ENCODE measurements around the gene NKAP. TPM values are rescaled to one million over a fixed set of nuclear protein-coding genes. Genes with fewer than 3 reads are reported as not detected.
"Not testable (repeated sequence)": the region's sequence is repeated elsewhere in the genome, so short reads cannot be mapped to it uniquely, and the experiment has no call there.

NKAP gene
- total RNA-seq, 1 donor from 2014 or later: 9.3 TPM

- Mint-ChIP-seq H3K36me3 (no peaks in the 10 kb centered on the region), H3K27ac (no peak overlapping the region), H3K4me1 (peaks cover 14% of the 10 kb centered on the region), H3K4me3 (no peak overlapping the region), H3K9me3 (peaks cover 20% of the 10 kb centered on the region), H3K27me3 (ENCODE audit: low read depth) (peaks cover 12% of the 10 kb centered on the region)
- DNase-seq (ENCODE audit: low spot score in 2 of 2, unreplicated experiment in 2 of 2): no peak
- TF ChIP-seq CTCF (IDR thresholded peaks at IDR 0.05; ENCODE audit: unreplicated experiment): no peak
Measured at GRCh38 chrX:119984652-119985051, 41.1 kb upstream of the NKAP start.

GRCh38 chrX:119983494-119983893, 39.9 kb upstream of the NKAP start:
- no peak for DNase-seq (ENCODE audit: low spot score in 2 of 2, unreplicated experiment in 2 of 2)
- peaks cover 4% of the 10 kb centered on the region for H3K27me3 Mint-ChIP-seq (ENCODE audit: low read depth)
- TF ChIP-seq CTCF (IDR thresholded peaks at IDR 0.05; ENCODE audit: unreplicated experiment): no peak
- H3K27ac Mint-ChIP-seq: no peak overlapping the region
- no peaks in the 10 kb centered on the region for H3K36me3 Mint-ChIP-seq
- H3K9me3 Mint-ChIP-seq: peaks cover 20% of the 10 kb centered on the region
- peaks cover 14% of the 10 kb centered on the region for H3K4me1 Mint-ChIP-seq
- no peak overlapping the region for H3K4me3 Mint-ChIP-seq

GRCh38 chrX:119982145-119982544, 38.6 kb upstream of the NKAP start:
- DNase-seq (ENCODE audit: low spot score in 2 of 2, unreplicated experiment in 2 of 2): no peak
- H3K27me3 Mint-ChIP-seq (ENCODE audit: low read depth): no peaks in the 10 kb centered on the region
- no peak overlapping the region for H3K27ac Mint-ChIP-seq
- no peak overlapping the region for H3K4me3 Mint-ChIP-seq
- peaks cover 20% of the 10 kb centered on the region for H3K9me3 Mint-ChIP-seq
- no peak for TF ChIP-seq CTCF (IDR thresholded peaks at IDR 0.05; ENCODE audit: unreplicated experiment)
- peaks cover 14% of the 10 kb centered on the region for H3K4me1 Mint-ChIP-seq
- H3K36me3 Mint-ChIP-seq: no peaks in the 10 kb centered on the region

GRCh38 chrX:119981286-119982070, 37.9 kb upstream of the NKAP start:
- DNase-seq (ENCODE audit: low spot score in 2 of 2, unreplicated experiment in 2 of 2): no peak
- peaks cover 14% of the 10 kb centered on the region for H3K4me1 Mint-ChIP-seq
- TF ChIP-seq CTCF (IDR thresholded peaks at IDR 0.05; ENCODE audit: unreplicated experiment): no peak
- no peaks in the 10 kb centered on the region for H3K27me3 Mint-ChIP-seq (ENCODE audit: low read depth)
- H3K9me3 Mint-ChIP-seq: peaks cover 19% of the 10 kb centered on the region
- no peak overlapping the region for H3K4me3 Mint-ChIP-seq
- peak overlapping the region; percentile 21 for H3K27ac Mint-ChIP-seq
- H3K36me3 Mint-ChIP-seq: no peaks in the 10 kb centered on the region

GRCh38 chrX:119977172-119977571, 33.6 kb upstream of the NKAP start:
- H3K4me1 Mint-ChIP-seq; H3K9me3 Mint-ChIP-seq; H3K27me3 Mint-ChIP-seq (ENCODE audit: low read depth); DNase-seq (ENCODE audit: low spot score in 2 of 2, unreplicated experiment in 2 of 2); H3K36me3 Mint-ChIP-seq; H3K27ac Mint-ChIP-seq; H3K4me3 Mint-ChIP-seq: not testable (repeated sequence)

GRCh38 chrX:119971184-119971583, 27.6 kb upstream of the NKAP start:
- H3K27me3 Mint-ChIP-seq (ENCODE audit: low read depth): no peaks in the 10 kb centered on the region
- no peak for DNase-seq (ENCODE audit: low spot score in 2 of 2, unreplicated experiment in 2 of 2)
- H3K4me1 Mint-ChIP-seq: no peaks in the 10 kb centered on the region
- H3K4me3 Mint-ChIP-seq: no peak overlapping the region
- H3K27ac Mint-ChIP-seq: no peak overlapping the region
- H3K9me3 Mint-ChIP-seq: peaks cover 13% of the 10 kb centered on the region
- TF ChIP-seq CTCF (IDR thresholded peaks at IDR 0.05; ENCODE audit: unreplicated experiment): no peak
- H3K36me3 Mint-ChIP-seq: no peaks in the 10 kb centered on the region
